HFFc6 (cell line): ENCODE results near the gene NAV2. TPM values are rescaled to one million over a fixed set of nuclear protein-coding genes. Genes with fewer than 3 reads are reported as not detected.

Source experiments
- DNase-seq: peaks from one replicate; pipeline ENCODE4 v3.0.0-alpha.2; 2018
- H3K27ac Mint-ChIP-seq: 2 replicates; pipeline ENCODE4 v1.8.0; 2020; ENCODE audit warnings: mild to moderate bottlenecking, mixed read lengths
- H3K27me3 Mint-ChIP-seq: 2 replicates; pipeline ENCODE4 v1.8.0; 2021; ENCODE audit warnings: mild to moderate bottlenecking, moderate library complexity, mixed read lengths; ENCODE audit not compliant: insufficient read depth
- H3K36me3 Mint-ChIP-seq: 2 replicates; pipeline ENCODE4 v1.8.0; 2021; ENCODE audit warnings: low read depth, mixed read lengths
- H3K4me1 Mint-ChIP-seq: 2 replicates; pipeline ENCODE4 v1.8.0; 2020; ENCODE audit warnings: low read depth, mixed read lengths
- H3K4me3 Mint-ChIP-seq: 2 replicates; pipeline ENCODE4 v1.8.0; 2020; ENCODE audit warnings: mild to moderate bottlenecking, moderate library complexity, mixed read lengths
- H3K9me3 Mint-ChIP-seq: 2 replicates; pipeline ENCODE4 v1.8.0; 2020; ENCODE audit warnings: mild to moderate bottlenecking, mixed read lengths
- CTCF ChIP-seq: fragments of 200-600 bp; sonication (generic); IDR thresholded peaks from 2 replicates; pipeline ENCODE4 v1.5.0; 2021; ENCODE audit warnings: antibody characterized with exemption, mild to moderate bottlenecking
- total RNA-seq, 6 experiments: library from RNA; stranded (reverse); fragmentation: NEBNext Ultra II Directional; extraction: Animal tissue kit (Norgen Biotek cat#: 25700); gene quantifications; 2 replicates in 1 of 6; 3 replicates in 5 of 6; pipeline ENCODE4 v1.2.3, GENCODE V29; 2021

NAV2 gene
- total RNA-seq, 6 experiments from 2014 or later: 12.4 to 34.9 (median 31.8) TPM

GRCh38 chr11:20055312-20055711 lies 342.7 kb downstream of the NAV2 start:
- Mint-ChIP-seq H3K36me3 (peaks cover 52% of the 10 kb centered on the region), H3K4me3 (no peak overlapping the region), H3K4me1 (peaks cover 50% of the 10 kb centered on the region), H3K27ac (no peak overlapping the region), H3K27me3 (no peaks in the 10 kb centered on the region; the same call in 1 of the 2 replicates), H3K9me3 (no peaks in the 10 kb centered on the region)
- no peak for DNase-seq
- no peak for TF ChIP-seq CTCF

GRCh38 chr11:20056109-20056949 lies 343.7 kb downstream of the NAV2 start:
- no peak overlapping the region for H3K4me3 Mint-ChIP-seq
- peaks cover 45% of the 10 kb centered on the region for H3K36me3 Mint-ChIP-seq
- DNase-seq: no peak
- no peak for TF ChIP-seq CTCF
- H3K27ac Mint-ChIP-seq: peak overlapping the region; percentile 18; the same call in 1 of the 2 replicates
- H3K27me3 Mint-ChIP-seq: no peaks in the 10 kb centered on the region; the same call in 1 of the 2 replicates
- no peaks in the 10 kb centered on the region for H3K9me3 Mint-ChIP-seq
- peaks cover 40% of the 10 kb centered on the region for H3K4me1 Mint-ChIP-seq

GRCh38 chr11:20056950-20057943 lies 344.6 kb downstream of the NAV2 start:
- TF ChIP-seq CTCF: no peak
- Mint-ChIP-seq H3K27ac (peak overlapping the region; percentile 26; the same call in 1 of the 2 replicates), H3K9me3 (no peaks in the 10 kb centered on the region), H3K27me3 (no peaks in the 10 kb centered on the region; the same call in 1 of the 2 replicates), H3K4me1 (peaks cover 38% of the 10 kb centered on the region), H3K36me3 (peaks cover 43% of the 10 kb centered on the region), H3K4me3 (no peak overlapping the region)
- DNase-seq: no peak

- TF ChIP-seq CTCF: no peak
- Mint-ChIP-seq H3K27ac (no peak overlapping the region), H3K4me1 (peaks cover 38% of the 10 kb centered on the region), H3K36me3 (peaks cover 34% of the 10 kb centered on the region), H3K9me3 (no peaks in the 10 kb centered on the region), H3K27me3 (no peaks in the 10 kb centered on the region; the same call in 1 of the 2 replicates), H3K4me3 (no peak overlapping the region)
- DNase-seq: peak; percentile 12
These were observed 346.3 kb downstream of the NAV2 start for GRCh38 chr11:20058749-20059458.

- H3K27ac Mint-ChIP-seq: 0 out of 2 replicates have a peak overlapping the region, but pooled peaks have one; percentile 8
These were observed 347.0 kb downstream of the NAV2 start for GRCh38 chr11:20059587-20060021.

More at GRCh38 chr11:20059587-20060021, 347.0 kb downstream of the NAV2 start:
- TF ChIP-seq CTCF: no peak
- Mint-ChIP-seq H3K9me3 (no peaks in the 10 kb centered on the region), H3K4me1 (peaks cover 38% of the 10 kb centered on the region), H3K36me3 (peaks cover 32% of the 10 kb centered on the region), H3K27me3 (no peaks in the 10 kb centered on the region; the same call in 1 of the 2 replicates), H3K4me3 (no peak overlapping the region)
- no peak for DNase-seq
